Caco-2 (cell line): Measurements from ENCODE around the gene ARL3. TPM values are rescaled to one million over a fixed set of nuclear protein-coding genes. Genes with fewer than 3 reads are reported as not detected.

Source experiments
- BruUV-seq: library from RNA; stranded (reverse); fragments of 400-500 nt; replicated peaks from 2 replicates; lab custom pipeline; 2021; lab: Mats Ljungman, UMichigan
- CTCF ChIA-PET: fragments of 300-600 bp; sonication (Branson Sonifier 250); formaldehyde crosslinking; loops from one replicate; lab custom pipeline; 2022; ENCODE audit warnings: antibody characterized with exemption; lab: Charles Lee
- POLR2A ChIA-PET: fragments of 300-600 bp; sonication (Branson Sonifier 250); formaldehyde crosslinking; loops from one replicate; lab custom pipeline; 2022; ENCODE audit warnings: antibody characterized with exemption; lab: Charles Lee
- DNase-seq, 2 experiments: peaks; one replicate each; pipeline versions ENCODE4 v3.0.0 to v3.0.0-alpha.2; 2020 to 2022
- H3K27me3 ChIP-seq: replicated peaks from 2 replicates; pipeline ENCODE4 v1.6.0; 2011; ENCODE audit warnings: low read length; ENCODE audit not compliant: control insufficient read depth, insufficient read depth
- H3K36me3 ChIP-seq: 2 replicates; pipeline ENCODE4 v1.5.1; 2011; ENCODE audit warnings: low read length; ENCODE audit not compliant: control insufficient read depth, insufficient read depth
- H3K4me1 ChIP-seq: fragments of 250-450 bp; sonication (Bioruptor Pico); 2 replicates; pipeline ENCODE4 v1.5.1; 2020; ENCODE audit warnings: mild to moderate bottlenecking
- H3K4me3 ChIP-seq: 2 replicates; pipeline ENCODE4 v1.5.1; 2011; ENCODE audit warnings: low read depth, mild to moderate bottlenecking, control low read depth, low read length
- H3K9me3 ChIP-seq: fragments of 250-450 bp; sonication (Bioruptor Pico); 2 replicates; pipeline ENCODE4 v1.5.1; 2020; ENCODE audit warnings: mild to moderate bottlenecking, moderate library complexity
- H3K27ac Mint-ChIP-seq: one replicate; pipeline ENCODE4 v1.8.0; 2022; ENCODE audit warnings: mixed read lengths; ENCODE audit not compliant: unreplicated experiment
- H3K27me3 Mint-ChIP-seq: one replicate; pipeline ENCODE4 v1.8.0; 2022; ENCODE audit warnings: mixed read lengths; ENCODE audit not compliant: insufficient read depth, unreplicated experiment
- H3K36me3 Mint-ChIP-seq: one replicate; pipeline ENCODE4 v1.8.0; 2022; ENCODE audit warnings: mild to moderate bottlenecking, mixed read lengths; ENCODE audit not compliant: insufficient read depth, unreplicated experiment
- H3K4me1 Mint-ChIP-seq: one replicate; pipeline ENCODE4 v1.8.0; 2022; ENCODE audit warnings: low read depth, mixed read lengths; ENCODE audit not compliant: unreplicated experiment
- H3K4me3 Mint-ChIP-seq: one replicate; pipeline ENCODE4 v1.8.0; 2022; ENCODE audit warnings: mild to moderate bottlenecking, moderate library complexity, mixed read lengths; ENCODE audit not compliant: unreplicated experiment
- H3K9me3 Mint-ChIP-seq: one replicate; pipeline ENCODE4 v1.8.0; 2022; ENCODE audit warnings: mixed read lengths; ENCODE audit not compliant: unreplicated experiment
- intact Hi-C: fragments of 100-400 bp; cut with micrococcal nuclease; formaldehyde crosslinking; loops from one replicate; pipeline ENCODE4 v1.10.0; 2022; ENCODE audit not compliant: unreplicated experiment
- total RNA-seq: library from RNA; stranded (reverse); gene quantifications from 2 replicates; pipeline ENCODE4 v1.2.3, GENCODE V29; 2022
- TF ChIP-seq, protein P1 (sequence below), 2 experiments: fragments of 200-600 bp in 1 of 2; IDR thresholded peaks; 1 replicate in 1 of 2; 2 replicates in 1 of 2; pipeline versions ENCODE4 v1.5.1 to v1.8.0; 2011 to 2022; ENCODE audit warnings: antibody characterized with exemption in 1 of 2, control low read depth in 1 of 2, inconsistent platforms in 1 of 2, low read depth in 1 of 2, low read length in 1 of 2, mild to moderate bottlenecking in 1 of 2, moderate library complexity in 1 of 2; ENCODE audit not compliant: insufficient read depth in 1 of 2, severe bottlenecking in 1 of 2, unreplicated experiment in 1 of 2

Gene ARL3
- total RNA-seq, 1 experiment from 2014 or later, result 7.8 TPM

DNA sequence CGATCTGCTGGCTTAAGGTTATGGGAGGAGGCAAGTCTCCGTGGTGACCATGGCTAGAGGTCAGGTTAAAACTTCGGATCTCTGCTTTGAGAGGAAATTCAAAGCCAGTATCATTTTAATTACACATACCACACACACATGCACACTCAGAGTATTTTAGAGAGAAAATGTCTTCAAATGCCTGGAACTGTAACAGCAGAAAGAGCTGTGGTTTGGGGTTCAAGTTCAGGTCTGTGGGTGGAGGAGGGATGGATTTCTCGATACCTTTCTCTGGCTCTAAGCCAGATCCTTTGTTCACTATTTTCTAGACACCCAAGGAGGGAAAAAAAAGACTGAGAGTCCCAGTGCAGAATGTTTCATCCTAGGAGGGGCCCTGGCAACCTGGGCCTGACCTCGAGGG lies 32.5 kb downstream of the ARL3 start:
- Histone ChIP-seq H3K4me1 (no peaks in the 10 kb centered on the region; the same call in 1 of the 2 replicates), H3K36me3 (no peaks in the 10 kb centered on the region), H3K9me3 (no peaks in the 10 kb centered on the region), H3K27me3 (no peaks in the 10 kb centered on the region), H3K4me3 (no peak overlapping the region)
- no peaks in the 10 kb centered on the region for H3K27me3 Mint-ChIP-seq
- intact Hi-C loops, result no loop called here
- TF ChIP-seq, protein P1, sequence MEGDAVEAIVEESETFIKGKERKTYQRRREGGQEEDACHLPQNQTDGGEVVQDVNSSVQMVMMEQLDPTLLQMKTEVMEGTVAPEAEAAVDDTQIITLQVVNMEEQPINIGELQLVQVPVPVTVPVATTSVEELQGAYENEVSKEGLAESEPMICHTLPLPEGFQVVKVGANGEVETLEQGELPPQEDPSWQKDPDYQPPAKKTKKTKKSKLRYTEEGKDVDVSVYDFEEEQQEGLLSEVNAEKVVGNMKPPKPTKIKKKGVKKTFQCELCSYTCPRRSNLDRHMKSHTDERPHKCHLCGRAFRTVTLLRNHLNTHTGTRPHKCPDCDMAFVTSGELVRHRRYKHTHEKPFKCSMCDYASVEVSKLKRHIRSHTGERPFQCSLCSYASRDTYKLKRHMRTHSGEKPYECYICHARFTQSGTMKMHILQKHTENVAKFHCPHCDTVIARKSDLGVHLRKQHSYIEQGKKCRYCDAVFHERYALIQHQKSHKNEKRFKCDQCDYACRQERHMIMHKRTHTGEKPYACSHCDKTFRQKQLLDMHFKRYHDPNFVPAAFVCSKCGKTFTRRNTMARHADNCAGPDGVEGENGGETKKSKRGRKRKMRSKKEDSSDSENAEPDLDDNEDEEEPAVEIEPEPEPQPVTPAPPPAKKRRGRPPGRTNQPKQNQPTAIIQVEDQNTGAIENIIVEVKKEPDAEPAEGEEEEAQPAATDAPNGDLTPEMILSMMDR (IDR thresholded peaks at IDR 0.05; ENCODE audit: insufficient read depth in 1 of 2, low read depth in 1 of 2, low read length in 1 of 2, severe bottlenecking in 1 of 2, unreplicated experiment in 1 of 2), result no peak
- no TSS peak for BruUV-seq
- DNase-seq, result no peak
- ChIA-PET POLR2A (no interaction called here), CTCF (no interaction called here)
- H3K9me3 Mint-ChIP-seq, result no peaks in the 10 kb centered on the region
- no peak overlapping the region for H3K27ac Mint-ChIP-seq
- no peak overlapping the region for H3K4me3 Mint-ChIP-seq
- H3K4me1 Mint-ChIP-seq, result no peaks in the 10 kb centered on the region
- peaks cover 14% of the 10 kb centered on the region for H3K36me3 Mint-ChIP-seq

DNA sequence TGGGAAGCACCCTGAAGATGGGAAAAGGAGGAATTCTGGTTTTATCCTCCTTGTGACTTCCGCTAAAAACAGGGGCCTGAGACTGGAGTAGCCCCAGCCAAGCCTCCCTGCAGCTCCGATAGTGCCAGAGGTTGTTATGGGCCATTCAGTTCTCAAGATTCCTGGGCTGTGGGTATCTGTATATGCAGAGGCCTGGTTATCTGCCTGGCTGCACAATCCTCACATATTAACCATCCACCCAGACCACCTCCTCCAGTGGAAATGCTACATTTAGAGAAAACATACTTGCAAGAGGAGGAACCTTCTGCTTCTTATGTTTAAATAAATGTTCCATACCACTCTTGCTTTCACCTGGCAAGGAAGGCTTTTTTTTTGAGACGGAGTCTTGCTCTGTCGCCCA lies 34.6 kb downstream of the ARL3 start:
- ChIA-PET CTCF (interaction anchor here (0.6 to 2.2 kb wide), 8 partner anchors 10 to 1526 kb away, joined by 3 to 21 read pairs (median 3); partner anchors contain the start of genes ACTR1A, ARL3 and SFXN2), POLR2A (no interaction called here)
- Histone ChIP-seq H3K36me3 (no peaks in the 10 kb centered on the region), H3K9me3 (no peaks in the 10 kb centered on the region), H3K27me3 (no peaks in the 10 kb centered on the region), H3K4me1 (no peaks in the 10 kb centered on the region; the same call in 1 of the 2 replicates), H3K4me3 (no peak overlapping the region)
- H3K9me3 Mint-ChIP-seq, result no peaks in the 10 kb centered on the region
- intact Hi-C loops, result loop anchor here (2.0 kb wide), 2 partner anchors 35 kb away; partner anchors contain the start of genes ARL3, SFXN2 and TRIM8
- no peaks in the 10 kb centered on the region for H3K27me3 Mint-ChIP-seq
- no peak overlapping the region for H3K27ac Mint-ChIP-seq
- H3K4me3 Mint-ChIP-seq, result no peak overlapping the region
- no peak for DNase-seq
- BruUV-seq, result no TSS peak
- TF ChIP-seq, protein P1 (IDR thresholded peaks at IDR 0.05; ENCODE audit: insufficient read depth in 1 of 2, low read depth in 1 of 2, low read length in 1 of 2, severe bottlenecking in 1 of 2, unreplicated experiment in 1 of 2), result no peak
- H3K36me3 Mint-ChIP-seq, result peaks cover 7% of the 10 kb centered on the region
- no peaks in the 10 kb centered on the region for H3K4me1 Mint-ChIP-seq

DNA sequence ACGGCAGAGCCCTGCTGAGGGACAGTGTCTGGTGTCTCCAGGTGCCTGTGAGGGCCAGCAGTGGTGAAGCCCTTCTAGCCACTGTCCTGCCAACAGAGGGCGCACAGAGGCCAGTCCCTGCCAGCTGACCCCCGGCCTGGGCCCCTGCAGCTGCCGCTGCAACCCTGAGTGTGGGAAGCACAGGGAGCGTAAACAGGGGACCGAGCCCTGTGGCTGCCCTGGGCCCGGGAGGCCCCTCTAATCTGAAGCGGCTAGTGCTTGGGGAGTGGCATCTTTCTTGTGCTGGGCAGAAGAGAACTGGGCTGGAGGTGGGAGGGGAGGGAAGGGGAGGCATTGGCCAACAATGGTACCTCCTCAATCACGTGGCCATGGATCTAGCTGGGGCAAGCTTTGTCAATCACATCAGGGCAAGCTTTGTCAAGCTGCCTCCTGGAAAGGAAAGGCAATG lies 35.3 kb downstream of the ARL3 start:
- no peaks in the 10 kb centered on the region for H3K27me3 Mint-ChIP-seq
- Histone ChIP-seq H3K9me3 (no peaks in the 10 kb centered on the region), H3K36me3 (no peaks in the 10 kb centered on the region), H3K27me3 (no peaks in the 10 kb centered on the region), H3K4me1 (no peaks in the 10 kb centered on the region; the same call in 1 of the 2 replicates), H3K4me3 (no peak overlapping the region)
- BruUV-seq, result no TSS peak
- ChIA-PET POLR2A (interaction anchor here (0.5 kb wide), 1 partner anchor 24 kb away, joined by 13 read pairs; no protein-coding TSS in a partner anchor), CTCF (interaction anchor here (0.5 to 2.2 kb wide), 9 partner anchors 9 to 438 kb away, joined by 3 to 21 read pairs (median 3); partner anchors contain the start of genes ACTR1A, ARL3 and SFXN2)
- H3K27ac Mint-ChIP-seq, result no peak overlapping the region
- no peaks in the 10 kb centered on the region for H3K4me1 Mint-ChIP-seq
- peak; percentile 77 to 81 for DNase-seq
- H3K4me3 Mint-ChIP-seq, result peak overlapping the region; percentile 29
- peaks cover 3% of the 10 kb centered on the region for H3K36me3 Mint-ChIP-seq
- H3K9me3 Mint-ChIP-seq, result no peaks in the 10 kb centered on the region
- TF ChIP-seq, protein P1 (IDR thresholded peaks at IDR 0.05; ENCODE audit: insufficient read depth in 1 of 2, low read depth in 1 of 2, low read length in 1 of 2, severe bottlenecking in 1 of 2, unreplicated experiment in 1 of 2), result peak; percentile 83 to 94
- intact Hi-C loops, result loop anchor here (2.0 kb wide), 2 partner anchors 34 to 36 kb away; partner anchors contain the start of genes ARL3, SFXN2 and TRIM8
